Measurements from ENCODE around the gene KCNIP2.

KCNIP2 gene

DNA sequence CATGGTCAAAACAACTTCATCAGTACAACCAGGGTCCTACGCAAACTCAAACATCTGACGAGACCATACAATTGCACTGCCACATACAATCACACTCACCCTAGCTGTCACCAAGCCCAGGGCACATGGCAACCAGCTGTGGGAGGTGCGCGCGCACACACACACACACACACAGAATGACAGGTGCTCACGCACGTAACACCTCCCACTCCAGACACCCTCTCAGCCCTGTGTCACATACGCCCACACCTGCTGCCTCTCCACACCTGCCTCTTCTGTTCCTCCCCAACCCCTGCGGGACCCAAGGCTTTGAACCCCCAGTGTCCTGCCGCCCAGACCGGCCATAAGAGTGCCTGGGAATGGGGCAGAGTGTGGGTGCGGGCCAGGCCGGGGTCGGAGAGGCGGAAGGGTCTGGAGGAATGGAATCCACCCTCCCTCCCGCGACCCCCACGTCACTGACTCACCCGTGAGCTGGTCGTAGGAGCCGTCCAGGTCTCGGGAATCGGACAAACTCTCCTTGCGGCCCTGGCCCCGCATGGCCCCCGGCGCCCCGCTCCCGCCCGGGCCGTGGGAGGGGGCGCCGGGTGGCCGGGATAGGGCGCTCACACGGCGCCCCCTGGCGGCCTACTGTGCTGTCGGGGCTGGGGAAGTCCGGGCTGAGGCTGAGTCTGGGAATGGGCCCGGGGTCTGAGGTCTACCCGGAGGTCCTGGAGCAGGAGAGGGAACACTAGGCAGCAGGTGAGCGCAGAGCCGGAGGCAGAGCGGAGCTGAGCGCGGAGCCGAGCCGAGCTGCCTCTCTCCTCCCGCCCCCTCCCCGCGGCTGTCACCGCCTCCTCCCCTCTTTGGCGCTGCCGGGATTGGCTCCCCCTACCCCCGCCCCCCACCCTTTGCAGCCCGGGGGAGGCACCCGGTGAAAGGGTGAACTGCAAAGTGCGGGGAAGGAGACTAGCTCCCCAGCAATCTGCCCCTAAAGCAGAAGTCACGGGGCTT, at the start of gene KCNIP2:
KCNIP2 (minus strand) TSS at position 769 of the 990 bp plus-strand sequence; CDS start at position 537, 232 bp downstream.
- DNase-seq: no peak

DNA sequence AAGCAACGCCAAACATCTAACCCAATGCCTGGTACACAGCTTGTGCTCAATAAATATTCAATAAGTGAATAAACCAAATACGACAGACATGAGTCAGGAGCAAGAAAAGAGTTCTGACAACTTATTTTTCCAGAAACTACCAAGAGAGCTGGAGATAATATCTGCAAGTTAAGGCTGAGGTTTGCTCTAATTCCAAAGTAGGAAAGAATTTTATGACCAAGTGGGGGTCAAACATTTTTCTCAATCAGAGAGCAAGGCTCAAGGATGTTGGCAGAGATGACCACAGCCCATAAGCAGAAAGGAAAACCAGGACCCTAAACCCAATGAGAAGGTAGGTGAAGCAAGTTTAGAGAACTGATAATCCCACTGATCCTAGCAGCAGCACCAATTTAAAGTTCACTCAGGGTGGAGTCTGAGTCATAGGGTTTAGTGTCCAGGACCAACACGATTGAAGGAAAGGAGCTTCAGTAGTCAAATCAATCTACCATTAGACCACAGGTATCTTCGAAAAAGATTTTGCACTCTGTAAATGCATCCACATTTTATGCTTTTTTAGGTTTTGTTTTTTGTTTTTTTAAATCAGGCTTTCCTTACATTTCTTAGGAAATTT, 49.3 kb upstream of the KCNIP2 start:
- no peak for DNase-seq

DNA sequence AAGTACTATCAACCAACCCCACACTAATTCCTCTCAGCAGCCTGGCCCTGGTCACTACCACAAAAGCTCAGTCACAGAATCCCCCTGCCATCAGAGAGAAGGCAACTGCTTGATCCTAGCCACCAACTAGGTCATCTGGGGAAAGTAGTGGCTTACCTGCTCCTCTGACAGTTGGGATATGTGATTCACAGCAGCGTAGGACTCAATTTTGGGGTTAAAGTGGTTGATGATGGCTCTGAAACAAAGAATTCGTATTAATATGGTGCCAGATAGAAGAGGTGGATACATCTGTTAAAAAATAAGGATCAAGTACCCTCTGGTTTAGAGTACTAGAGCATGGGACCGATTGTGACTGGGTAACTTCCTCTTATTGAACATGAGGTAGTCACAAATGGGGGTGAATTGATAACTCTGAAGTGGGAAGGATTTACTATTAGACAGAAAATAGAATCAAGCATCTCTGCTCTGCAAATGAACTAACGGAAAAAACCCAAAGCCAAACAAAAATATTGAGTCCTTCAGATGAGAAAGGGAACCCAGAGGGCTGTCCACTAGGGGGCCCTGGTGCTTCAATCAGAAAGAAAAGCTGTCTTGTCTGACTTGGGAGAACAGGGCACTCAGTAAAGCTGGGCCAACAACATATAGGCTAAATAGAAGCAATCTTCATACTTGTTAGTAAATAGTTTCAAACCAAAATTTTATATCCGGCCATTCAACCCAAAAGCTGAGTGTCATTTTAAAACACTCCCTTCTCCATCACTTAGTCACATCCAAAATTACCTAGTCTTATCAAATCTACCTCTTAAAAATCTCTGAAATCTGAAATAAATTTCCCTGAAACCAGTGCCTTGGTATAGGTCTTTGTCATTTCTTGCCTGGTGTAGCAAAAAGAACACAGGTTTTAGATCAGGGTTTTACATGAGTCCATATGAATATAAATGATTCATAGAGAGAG, 45.9 kb upstream of the KCNIP2 start:
- peak; percentile 65 for DNase-seq

DNA sequence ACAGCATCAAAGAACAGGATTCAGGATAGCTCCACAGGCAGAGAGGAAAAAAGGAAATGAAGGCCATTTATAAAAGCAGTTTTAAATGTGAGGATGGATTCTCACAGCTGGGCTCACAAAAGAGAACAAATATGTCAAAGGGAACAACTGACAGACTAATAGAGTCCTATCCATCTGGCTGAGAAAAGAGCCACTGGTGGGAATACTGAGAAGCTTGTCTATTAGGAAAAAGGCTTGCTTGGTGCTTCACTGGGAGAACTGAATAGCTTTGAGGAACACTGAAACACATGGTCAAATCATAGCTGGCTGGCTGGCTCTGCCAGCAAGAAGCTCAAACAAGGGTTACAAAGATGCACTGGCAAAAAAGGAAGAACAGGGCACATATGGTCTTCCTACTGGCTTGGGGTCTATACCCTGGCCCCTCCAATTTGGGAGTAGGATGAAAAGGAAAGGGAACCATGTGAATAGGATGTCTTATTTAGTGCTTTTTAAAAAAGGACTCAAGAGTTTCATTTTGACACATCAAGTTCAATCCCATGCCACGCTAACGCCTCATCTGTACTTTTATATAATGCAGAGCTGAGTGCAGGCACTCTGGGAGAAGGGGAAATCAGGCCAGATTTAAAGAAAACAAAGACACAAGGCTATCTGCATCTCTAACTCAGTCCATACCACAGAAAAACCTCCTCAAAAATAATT, 44.8 kb upstream of the KCNIP2 start:
- DNase-seq: no peak

DNA sequence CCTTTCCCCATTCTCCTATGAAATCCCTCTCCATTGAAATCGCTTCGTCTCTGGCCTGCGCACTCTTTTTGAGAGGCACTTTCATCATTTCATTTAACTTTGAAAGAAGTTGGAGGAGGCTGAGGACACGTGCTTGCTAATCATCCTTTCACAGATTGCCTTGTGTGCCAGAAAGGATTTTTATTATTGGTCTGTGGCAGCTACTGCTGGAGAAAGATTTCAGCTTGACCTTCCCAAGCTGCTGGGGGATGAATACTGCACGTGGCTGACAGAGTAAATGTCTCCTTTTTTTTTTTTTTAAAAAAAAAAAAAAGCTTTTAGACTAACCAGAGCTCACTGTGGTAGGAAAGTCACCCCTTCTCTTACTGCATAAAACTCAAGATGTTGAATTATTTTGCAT, 44.2 kb upstream of the KCNIP2 start:
- no peak for DNase-seq

DNA sequence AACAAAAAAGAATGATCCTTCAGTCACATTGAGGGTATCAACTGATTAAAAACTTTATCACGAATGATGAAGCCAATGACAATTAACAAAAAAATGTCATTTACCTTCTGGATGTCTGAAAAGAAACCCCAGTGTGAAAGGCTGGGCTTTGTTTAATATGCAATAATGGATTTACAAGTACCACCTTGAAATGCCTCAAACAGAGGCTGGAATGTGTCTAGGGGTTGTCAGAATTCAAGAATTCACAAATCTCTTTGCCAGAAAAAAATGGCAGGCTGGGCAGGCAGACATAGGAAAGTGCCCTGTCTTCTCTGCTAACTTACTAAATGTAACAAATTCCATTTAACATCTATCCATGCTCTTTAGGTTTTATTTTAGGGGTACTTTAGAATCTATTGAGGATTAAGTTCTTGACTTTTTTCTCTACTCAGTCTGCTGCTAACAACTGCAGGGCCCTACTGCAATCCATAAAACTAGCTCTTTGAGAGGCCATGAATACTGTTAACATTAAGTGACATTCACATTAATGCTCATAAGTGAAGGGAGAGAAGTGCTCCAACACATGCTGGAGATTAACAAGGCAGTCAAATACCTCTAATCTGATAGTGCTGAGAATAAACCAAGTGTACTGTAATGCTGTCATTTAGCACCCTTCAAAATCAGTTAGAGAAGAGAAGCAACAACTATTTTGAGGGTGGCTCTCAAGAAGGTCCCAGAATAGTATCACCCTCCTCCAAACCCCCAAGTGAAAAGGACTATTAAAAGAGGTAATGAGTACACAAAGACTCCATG, 43.1 kb upstream of the KCNIP2 start:
- no peak for DNase-seq

DNA sequence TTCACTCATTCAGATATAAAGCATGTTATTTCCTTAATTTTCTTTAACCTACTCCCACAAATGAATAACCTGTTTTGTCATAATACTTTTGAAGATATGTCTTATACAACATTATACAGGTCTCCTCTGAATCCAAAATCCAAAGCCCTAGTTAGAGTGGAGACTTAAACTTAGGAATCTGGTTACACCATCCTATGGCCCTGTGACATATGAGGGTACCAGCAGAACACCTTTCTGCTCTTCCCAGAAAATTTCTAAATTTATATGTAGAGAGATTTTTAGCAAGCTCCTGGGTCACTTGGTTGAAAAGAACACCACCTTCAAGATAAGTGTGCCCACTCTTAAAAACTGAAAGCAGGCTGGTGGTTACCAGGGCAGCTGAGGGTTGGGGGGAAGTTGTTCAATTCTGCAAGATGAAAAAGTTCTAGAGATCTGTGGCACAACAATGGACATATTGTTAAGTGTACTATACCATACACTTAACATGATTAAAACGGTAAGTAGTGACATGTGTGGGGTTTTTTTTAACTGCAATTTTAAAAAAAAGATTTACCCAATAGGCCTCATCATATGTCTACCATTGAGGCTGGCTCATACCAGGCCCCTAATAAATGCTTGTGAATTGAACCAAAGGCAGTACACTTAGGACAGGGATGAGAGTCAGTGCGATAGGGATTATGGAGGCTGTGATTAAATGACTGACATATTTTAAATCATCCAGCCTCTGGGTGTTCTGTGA, 37.6 kb upstream of the KCNIP2 start:
- DNase-seq: no peak

DNA sequence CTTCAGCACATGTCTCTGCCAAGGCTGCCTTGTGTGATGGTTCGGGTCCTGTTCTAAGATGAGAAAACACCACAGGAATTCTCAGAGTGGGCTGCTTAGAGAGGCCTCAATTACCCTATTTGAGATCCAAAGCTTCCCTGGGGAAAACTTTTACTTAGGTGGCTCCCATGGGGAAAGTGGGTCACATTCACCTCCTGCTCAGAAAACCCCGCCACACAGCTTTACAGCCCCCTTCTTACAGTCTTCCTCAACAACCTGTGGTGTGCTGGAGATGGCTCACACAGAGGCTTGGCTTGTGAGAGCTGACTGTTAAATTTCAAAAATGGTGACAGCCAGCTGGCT, 36.6 kb upstream of the KCNIP2 start:
- no peak for DNase-seq

DNA sequence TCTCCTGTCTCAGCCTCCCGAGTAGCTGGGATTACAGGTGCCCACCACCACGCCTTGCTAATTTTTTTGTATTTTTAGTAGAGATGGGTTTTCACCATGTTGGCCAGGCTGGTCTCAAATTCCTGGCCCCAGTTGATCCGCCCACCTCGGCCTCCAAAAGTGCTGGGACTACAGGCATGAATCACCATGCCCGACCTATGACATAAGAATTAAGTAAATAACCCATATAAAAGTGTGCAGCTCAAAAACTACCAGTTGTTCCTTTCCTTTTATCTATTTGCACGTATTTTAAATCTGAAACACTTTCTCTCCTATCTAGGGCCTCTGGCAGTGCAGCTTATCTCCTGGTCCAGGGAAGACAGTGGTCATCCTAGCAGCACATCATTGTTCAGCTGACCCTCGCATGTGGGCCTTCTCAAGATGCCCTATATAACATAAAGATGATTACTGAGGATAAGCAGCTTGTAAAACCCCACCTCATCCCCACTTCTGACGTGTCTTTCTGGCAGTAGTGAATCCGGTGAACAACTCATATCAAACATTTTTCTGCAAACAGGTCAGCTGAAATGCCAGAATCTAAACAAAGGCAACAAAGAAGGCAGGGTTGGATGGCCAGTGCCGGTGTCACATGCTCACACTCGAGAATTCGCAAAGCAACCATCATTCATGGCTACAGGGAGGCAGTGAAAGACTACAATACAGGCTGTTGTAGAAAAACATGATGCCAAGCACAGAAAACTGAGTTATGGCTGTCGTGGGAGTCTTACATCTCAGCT, 36.0 kb upstream of the KCNIP2 start:
- no peak for DNase-seq

DNA sequence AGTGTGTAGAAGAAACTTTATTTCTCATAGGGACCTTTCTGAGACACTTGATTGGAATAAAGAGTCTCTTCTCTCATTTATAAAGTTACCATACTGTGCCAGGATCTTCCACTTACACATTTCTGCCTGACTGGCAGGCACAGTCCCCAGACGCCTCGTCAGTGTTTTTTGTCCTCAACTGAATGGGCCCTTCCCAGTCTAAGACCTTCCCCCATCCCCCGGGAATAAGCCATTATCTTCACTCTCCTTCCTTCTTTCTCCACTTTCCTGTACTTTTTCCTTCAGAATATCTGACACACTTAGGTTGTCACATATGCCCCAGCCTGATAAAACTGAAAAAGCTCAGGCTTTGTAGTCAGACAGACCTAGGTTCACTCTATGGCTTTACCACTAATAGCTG, 35.3 kb upstream of the KCNIP2 start:
- no peak for DNase-seq

DNA sequence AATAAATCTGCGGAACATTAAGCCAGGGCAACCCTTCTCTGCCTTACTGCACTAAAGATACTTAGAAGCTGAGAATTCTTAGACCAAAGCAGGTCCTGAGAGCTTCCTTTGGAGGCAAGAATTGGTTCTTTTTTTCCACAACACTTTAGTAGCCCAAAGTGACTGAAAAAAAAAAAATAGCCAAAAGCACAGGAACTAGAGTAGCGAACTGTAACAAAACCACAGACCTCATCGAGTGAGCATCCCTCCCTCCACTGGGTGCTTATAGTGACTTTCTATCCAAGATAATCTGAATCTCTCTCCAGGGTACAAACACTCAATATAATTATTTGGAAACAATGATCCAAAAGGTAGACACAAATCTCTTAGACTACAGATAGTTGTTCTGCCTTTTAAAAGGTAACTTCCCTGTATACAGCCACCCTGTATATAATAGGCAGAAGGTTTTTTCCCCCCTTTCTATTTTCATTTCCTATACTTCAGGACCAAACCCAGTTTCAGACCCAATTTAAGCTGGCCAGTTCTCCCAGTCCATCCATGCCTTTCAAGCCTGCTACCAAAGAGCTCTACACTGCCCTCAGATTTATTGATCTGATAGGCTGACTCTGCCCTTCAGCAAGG, 31.6 kb upstream of the KCNIP2 start:
- DNase-seq: no peak

DNA sequence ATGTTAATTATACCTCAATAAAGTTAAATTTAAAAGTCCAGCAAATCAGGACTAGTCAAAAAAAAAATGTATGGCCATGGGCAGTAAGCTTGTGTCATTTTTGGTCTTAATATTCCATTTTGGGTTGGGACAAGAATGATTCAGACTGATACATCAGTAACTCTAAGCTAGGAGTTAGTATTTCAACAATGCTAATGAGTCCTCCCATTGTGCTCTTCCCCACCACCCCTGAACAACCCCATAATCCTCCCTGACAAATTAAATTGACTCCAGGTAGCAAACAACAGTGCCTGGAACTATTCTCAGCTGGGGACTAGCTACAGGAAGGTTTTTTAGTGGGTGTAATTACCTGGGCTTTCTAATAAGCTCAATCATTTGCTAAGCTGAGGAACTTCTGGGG, 30.7 kb upstream of the KCNIP2 start:
- DNase-seq: no peak

DNA sequence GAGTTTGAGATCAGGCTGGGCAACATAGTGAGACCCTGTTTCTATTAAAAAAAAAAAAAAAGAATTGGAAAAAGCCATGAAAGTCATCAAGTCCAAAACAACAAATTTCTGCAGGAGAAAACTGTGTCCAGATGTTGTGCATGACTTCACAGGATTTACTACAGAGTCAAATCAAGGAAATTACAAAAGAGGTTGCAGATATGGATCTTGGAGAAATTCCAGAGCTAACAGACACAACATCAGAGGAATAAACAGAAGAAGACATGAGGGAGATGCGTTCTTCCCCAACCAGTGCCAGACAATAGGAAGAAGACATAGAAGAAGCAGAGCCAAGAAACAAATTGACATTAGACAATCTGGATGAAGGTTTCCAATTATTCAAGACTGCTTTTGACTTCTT, 24.3 kb upstream of the KCNIP2 start:
- DNase-seq: no peak

DNA sequence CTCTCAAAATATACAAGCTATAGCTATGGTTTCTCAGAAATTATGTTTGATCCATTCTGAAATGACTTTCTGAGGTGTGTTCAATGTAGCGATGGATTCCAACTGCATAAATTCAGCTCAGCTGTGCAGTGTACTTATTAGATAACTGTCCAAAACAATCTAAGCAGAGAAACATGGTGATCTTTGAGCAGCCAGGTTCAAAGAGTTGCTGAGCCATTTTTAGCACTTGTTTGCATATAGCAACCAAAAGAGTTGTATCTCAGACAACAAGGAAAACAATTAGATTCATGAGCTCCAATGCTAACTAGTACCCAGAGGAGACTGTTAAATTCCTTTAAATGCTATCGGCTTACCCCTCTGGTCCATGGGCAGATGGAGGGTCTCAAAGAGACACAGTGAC, 15.9 kb upstream of the KCNIP2 start:
- DNase-seq: no peak

DNA sequence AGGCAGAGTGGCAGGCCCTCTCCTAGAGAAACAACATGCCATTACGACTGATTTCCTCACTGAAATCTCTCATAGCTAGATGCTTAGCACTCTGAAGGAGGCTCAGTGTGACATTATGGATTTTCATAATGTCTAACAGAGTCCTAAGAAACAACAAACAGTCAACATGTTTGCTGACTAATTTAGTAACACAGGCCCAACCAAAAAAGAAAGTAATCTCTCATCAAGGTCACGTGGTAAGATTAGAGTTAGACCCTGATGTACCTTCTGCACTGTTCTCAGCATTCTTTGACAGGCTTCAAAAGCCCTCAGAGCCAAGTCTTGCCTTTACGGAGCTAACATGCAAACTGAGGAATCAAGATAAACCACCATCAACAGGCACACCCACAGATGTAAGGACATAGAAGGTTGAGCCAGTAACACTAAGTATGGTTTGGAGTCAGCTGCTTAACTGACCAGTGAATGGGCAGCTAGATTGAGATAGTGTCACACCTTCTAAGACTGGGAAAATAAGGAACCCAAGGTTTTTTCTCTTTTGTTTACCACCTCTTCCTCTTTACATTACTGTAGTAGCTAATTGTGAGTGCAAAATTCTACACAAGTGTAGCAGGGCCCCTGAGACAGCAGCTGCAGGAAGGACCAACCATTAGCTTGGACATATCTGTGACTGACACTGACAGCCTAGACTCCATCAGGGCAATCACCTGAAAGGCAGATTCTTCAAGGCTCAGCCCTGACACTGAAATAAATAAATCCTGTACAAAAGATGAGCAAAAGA, 15.3 kb upstream of the KCNIP2 start:
- DNase-seq: no peak

DNA sequence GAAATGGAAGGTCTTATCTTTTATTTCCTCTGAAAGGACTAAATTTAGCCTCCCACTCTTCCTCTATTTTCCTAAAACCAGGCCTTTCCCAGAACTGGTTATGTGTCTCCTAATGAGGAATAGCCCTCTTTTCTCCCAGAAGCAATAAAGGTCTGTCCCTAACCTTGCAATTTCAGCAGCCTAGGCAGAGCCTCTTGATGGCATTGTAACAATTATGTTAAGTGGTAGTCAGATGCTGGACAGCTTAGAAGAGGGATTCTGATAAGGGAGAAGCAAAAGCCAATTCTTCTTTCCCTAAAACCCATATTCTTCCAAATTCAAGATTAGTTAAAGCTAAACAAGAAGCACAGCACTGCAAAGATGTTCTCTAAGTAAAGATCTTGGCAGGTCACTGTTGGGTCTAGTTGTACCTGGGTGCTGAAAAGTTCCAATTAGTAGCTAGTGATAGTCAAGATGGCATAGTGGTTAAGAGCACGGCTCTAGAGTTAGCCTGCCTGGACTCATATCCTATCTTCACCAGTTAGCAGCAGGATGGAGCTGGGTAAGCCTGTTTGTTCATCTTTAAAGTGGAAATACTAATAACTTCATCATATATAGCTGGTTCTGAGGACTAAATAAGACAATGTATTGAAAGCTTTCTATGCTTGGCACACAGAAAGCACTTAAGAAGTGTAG, 14.3 kb upstream of the KCNIP2 start:
- DNase-seq: no peak

DNA sequence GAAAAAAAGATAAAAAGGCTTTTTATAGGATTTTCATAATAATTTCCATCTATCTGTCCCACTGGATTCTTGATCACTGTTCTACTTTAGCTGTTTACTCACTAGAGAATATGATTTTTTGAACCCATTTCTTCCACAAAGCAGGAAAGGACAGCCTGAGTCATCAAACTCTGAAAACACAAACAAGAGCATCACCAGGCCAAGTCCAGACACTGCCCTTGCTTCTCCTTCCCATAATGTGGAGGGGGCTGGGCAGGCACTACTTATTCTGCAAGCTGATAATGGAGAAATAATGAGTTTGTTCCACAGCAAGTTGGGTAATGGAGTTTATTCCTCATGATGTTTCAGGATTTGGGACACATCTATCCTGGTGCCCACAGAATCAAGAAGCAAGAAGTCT, 13.0 kb upstream of the KCNIP2 start:
- no peak for DNase-seq

DNA sequence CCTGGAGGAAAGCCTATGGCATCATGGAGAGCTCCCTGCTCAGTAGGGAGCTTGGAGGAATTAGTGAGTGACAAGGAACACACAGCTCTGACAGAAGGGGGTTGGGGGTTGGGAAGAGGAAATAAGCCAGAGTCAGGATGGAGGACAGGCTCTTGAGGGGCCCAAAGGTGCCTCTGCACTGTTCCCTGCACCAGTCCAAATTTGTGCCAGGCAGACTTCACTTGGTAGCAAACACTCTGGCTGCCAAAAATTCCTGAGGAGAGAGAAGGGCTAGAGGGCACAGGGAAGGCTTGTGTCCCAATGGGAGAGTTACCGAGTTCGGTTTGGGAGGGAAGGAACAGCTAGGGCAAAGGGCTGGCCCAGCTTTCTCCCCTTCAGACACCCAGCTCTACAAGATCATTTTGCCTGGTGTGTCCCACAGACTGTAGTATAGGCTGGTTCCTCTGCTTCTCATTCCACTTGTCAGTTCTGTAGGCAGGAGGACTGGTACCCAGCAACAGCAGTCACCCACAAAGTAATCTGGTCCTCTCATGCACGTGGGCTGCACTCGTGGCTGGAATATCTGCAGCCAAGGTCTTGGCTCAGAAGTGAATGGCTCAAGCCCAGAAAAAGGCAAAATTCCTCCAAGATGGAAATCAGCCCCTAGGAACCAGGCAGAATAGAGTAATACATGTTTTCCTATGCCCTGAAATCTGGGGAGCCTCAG, 8.0 kb upstream of the KCNIP2 start:
- no peak for DNase-seq
